Measurements from ENCODE around the gene NAA38.

DNA sequence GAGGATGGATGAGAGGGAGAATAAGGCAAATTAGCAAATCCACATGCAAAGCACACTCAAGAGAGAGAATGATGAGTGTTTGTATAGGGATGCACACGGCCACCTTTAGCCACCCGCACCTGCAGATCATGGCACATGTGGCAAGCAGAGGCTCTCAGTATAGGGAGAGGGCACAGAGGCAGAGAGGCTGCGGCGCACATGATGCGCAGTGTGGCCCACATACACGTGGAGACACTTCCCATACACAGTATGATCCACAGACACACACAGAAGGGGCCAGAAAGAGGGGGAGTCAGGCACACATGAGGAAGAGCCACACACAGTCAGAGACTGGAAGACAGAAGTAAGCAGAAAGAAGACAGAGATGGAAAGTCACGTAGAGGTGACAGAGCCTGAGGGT is 24.7 kb upstream of the NAA38 start:
- TF ChIP-seq, protein P1, sequence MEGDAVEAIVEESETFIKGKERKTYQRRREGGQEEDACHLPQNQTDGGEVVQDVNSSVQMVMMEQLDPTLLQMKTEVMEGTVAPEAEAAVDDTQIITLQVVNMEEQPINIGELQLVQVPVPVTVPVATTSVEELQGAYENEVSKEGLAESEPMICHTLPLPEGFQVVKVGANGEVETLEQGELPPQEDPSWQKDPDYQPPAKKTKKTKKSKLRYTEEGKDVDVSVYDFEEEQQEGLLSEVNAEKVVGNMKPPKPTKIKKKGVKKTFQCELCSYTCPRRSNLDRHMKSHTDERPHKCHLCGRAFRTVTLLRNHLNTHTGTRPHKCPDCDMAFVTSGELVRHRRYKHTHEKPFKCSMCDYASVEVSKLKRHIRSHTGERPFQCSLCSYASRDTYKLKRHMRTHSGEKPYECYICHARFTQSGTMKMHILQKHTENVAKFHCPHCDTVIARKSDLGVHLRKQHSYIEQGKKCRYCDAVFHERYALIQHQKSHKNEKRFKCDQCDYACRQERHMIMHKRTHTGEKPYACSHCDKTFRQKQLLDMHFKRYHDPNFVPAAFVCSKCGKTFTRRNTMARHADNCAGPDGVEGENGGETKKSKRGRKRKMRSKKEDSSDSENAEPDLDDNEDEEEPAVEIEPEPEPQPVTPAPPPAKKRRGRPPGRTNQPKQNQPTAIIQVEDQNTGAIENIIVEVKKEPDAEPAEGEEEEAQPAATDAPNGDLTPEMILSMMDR (IDR thresholded peaks at IDR 0.05; ENCODE audit: low read depth, low read length): no peak
- TF ChIP-seq EZH2phosphoT487 (IDR thresholded peaks at IDR 0.05; ENCODE audit: low read depth): no peak
